Measurements from ENCODE around the gene DCAKD. TPM values are rescaled to one million over a fixed set of nuclear protein-coding genes. Genes with fewer than 3 reads are reported as not detected.

The DCAKD gene
- total RNA-seq, 1 donor from 2014 or later: 25.9 TPM

- intact Hi-C loops (cut with micrococcal nuclease): no loop called here
Measured at GRCh38 chr17:45070001-45070400, 18.6 kb upstream of the DCAKD start.

- intact Hi-C loops (cut with micrococcal nuclease): no loop called here
Measured at GRCh38 chr17:45067637-45068036, 16.2 kb upstream of the DCAKD start.

DNA sequence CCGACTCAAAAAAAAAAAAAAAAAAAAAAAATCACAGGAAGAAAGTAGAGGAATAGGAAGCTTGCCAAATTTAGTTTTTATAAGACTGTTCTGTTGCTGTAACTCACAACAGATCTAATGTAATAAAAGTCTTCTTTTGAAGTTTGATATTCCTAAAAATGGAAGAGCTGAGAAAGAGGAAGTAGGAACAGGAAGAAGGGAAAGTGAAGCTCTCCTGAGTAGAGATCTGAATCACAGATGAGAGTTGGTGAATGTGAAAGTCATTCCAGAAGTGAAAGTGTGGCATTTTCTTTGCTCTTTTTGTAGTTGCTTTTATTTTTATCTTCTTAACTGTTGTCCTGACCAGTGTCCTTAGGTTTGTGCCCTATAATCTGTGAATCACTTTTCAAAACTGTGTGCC, 11.8 kb upstream of the DCAKD start:
- intact Hi-C loops (cut with micrococcal nuclease): loop anchor here (5.0 kb wide), 1 partner anchor 561 kb away; the partner anchor contains the start of gene GPATCH8

- intact Hi-C loops (cut with micrococcal nuclease): loop anchor here (1.0 to 5.0 kb wide), 14 partner anchors 10 to 875 kb away; partner anchors contain the start of genes ACBD4, DBF4B, DCAKD and EFTUD2
Measured at GRCh38 chr17:45061606-45062205, 10.3 kb upstream of the DCAKD start.

DNA sequence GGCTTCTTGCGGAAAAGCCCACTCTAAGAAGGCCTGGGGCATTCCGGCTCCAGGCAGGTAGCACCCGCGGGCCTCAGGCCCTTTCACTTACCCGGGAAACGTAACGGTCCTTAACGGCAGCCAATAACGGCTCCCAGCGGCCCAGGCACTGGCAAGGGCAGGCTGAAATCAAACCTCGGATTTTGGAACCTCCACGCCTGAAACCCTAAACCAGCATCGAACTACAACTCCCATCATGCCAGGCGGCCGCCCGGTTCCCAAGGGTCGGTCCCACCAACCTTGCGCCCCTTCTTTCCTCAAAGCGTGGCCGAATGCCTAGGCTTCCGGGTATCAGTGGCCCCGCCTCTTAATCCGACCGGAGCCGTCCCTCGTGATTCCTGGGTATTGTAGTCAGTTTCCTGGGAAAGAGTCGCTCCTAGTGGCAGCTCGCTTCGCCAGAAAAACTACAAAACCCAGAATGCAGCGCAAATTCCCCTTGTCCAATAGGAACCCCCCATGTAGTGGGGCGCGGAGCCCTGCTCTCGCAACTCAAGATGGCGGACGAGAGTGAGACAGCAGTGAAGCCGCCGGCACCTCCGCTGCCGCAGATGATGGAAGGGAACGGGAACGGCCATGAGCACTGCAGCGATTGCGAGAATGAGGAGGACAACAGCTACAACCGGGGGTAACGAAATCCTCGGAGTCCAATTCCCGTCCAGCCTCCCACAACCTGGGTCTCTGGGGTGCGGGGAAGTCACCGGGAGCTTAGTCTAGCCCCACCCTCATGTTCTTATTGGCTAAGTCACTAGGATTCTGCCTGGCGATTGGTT, 9.6 kb upstream of the DCAKD start, which contains the start of gene NMT1:
NMT1 (plus strand) TSS at position 521 of the 809 bp plus-strand sequence; CDS start at position 534, 13 bp downstream.
- intact Hi-C loops (cut with micrococcal nuclease): loop anchor here (1.0 to 5.0 kb wide), 14 partner anchors 10 to 875 kb away; partner anchors contain the start of genes ACBD4, DBF4B, DCAKD and EFTUD2

DNA sequence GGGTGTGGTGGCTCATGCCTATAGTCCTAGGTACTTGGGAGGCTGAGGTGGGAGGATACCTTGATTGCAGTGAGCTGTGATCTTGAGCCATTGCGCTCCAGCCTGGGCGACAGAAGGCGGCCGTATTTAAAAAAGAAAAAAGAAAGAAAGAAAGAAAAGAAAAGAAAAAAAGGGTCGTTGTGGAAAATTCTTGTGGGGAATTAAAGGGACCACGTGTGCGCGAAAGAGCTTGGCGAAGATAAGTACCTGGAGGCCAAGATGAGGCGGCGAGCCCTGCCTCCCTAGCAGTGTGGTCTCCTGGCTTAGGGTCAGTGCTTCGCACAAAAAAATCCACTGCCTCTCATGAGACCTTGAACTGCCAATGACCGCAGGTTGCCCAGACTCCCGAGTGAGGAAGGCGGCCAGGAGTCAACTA, 9.0 kb upstream of the DCAKD start:
- intact Hi-C loops (cut with micrococcal nuclease): loop anchor here (5.0 kb wide), 1 partner anchor 558 kb away; the partner anchor contains the start of gene GPATCH8

DNA sequence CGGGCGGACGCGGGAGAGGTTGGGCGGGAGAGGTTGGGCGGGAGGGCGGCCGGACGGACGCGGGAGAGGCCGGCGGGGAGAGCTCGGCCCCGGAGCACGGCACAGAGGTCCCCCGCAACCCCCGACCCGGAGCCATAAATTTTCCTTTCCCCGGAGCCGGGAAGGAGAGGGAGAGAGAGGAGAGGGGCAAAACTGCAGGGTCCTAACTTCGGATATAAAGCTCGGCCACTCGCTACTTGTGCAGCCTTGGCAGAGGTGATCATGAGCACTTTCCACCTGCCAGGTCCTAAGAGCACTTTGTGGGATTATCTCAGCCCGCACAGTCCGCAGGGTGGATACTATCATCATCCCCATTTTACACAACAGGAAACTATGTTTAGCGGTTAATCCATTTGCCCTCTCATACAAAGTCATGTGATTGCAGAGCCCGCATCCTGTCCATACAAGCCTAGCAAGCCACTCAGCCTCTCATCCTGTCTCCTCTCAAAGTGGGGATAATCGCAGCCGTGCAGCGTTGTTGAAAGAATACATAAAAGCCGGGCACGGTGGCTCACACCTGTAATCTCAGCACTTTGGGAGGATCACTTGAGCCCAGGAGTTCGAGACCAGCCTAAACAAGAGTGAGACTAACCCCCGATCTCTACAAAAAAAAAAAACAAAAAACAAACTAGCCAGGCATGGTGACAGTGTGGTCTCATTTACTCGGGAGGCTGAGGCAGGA, 780 bp upstream of the DCAKD start:
- intact Hi-C loops (cut with micrococcal nuclease): loop anchor here (1.0 to 5.0 kb wide), 2 partner anchors 96 to 855 kb away; partner anchors contain the start of genes ATXN7L3 and HEXIM1

DNA sequence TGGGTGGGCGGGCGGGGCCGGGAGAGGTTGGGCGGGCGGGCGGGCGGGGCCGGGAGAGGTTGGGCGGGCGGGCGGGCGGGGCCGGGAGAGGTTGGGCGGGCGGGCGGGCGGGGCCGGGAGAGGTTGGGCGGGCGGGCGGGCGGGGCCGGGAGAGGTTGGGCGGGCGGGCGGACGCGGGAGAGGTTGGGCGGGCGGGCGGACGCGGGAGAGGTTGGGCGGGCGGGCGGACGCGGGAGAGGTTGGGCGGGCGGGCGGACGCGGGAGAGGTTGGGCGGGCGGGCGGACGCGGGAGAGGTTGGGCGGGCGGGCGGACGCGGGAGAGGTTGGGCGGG, 254 bp upstream of the DCAKD start:
- intact Hi-C loops (cut with micrococcal nuclease): loop anchor here (1.0 to 5.0 kb wide), 8 partner anchors 10 to 854 kb away; partner anchors contain the start of genes ATXN7L3, C1QL1, EFTUD2 and HEXIM1

DNA sequence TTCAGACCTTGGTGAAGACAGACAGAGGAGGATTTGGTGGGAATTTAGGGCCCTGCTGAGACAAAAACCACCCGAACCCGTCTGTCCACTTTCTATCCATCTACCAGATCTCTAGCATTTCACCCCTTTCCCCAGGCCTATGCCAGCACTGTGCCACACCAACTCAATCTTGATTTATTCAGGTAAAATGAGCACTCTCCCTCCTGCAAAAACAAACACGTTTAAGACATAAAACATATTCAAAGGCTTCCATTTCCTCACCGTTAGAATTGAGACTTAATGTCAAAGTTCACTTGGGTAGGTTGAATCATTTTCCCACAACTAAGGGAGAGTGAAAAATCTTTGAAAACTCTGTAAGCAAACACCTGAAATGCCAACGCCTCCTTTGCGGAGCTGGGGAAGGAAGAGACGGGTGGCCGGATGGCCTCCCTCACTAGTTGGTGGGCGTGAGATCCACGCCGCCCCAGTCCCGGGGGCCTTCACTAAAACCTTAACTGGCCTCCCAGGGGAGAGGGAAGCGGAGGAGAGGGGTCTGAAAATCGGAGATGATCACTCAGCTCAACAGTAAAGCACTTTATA, 862 bp downstream of the DCAKD start:
- intact Hi-C loops (cut with micrococcal nuclease): loop anchor here (1.0 to 5.0 kb wide), 7 partner anchors 11 to 853 kb away; partner anchors contain the start of genes ATXN7L3, C1QL1, EFTUD2 and HEXIM2

DNA sequence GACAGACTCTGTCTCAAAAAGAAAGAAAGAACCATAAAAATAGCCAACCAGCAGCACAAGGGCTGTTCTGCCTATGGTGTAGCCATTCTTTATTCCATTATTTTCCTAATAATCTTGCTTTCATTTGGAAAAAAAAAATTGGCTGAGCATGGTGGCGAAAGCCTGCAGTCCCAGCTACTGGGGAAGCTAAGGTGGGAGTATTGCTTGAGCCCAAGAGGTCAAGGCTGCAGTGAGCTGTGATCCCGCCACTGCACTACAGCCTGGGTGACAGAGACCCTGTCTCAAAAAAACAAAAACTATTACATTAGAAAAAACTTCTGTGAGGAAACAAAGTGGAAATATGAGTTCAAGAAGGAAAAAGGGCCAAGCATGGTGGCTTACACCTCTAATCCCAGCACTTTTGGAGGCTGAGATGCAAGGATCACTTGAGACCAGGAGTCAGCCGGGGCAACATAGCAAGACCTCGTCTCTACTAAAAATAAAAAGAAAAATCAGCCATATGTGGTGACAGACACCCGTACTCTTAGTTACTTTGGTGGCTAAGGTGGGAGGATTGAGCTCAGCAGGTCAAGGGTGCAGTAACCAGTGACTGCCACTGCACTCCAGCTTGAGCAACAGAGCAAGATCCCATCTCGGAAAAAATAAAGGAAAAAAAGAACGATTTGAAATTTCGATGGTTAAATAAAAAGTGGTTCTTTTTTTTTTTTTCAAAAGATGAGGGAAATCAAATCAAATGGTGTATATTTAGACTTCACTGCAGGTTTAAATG, 2.5 kb downstream of the DCAKD start:
- intact Hi-C loops (cut with micrococcal nuclease): no loop called here

GRCh38 chr17:45046537-45047125, 4.8 kb downstream of the DCAKD start:
- intact Hi-C loops (cut with micrococcal nuclease): no loop called here

GRCh38 chr17:45043813-45044540, 7.5 kb downstream of the DCAKD start:
- intact Hi-C loops (cut with micrococcal nuclease): no loop called here

DNA sequence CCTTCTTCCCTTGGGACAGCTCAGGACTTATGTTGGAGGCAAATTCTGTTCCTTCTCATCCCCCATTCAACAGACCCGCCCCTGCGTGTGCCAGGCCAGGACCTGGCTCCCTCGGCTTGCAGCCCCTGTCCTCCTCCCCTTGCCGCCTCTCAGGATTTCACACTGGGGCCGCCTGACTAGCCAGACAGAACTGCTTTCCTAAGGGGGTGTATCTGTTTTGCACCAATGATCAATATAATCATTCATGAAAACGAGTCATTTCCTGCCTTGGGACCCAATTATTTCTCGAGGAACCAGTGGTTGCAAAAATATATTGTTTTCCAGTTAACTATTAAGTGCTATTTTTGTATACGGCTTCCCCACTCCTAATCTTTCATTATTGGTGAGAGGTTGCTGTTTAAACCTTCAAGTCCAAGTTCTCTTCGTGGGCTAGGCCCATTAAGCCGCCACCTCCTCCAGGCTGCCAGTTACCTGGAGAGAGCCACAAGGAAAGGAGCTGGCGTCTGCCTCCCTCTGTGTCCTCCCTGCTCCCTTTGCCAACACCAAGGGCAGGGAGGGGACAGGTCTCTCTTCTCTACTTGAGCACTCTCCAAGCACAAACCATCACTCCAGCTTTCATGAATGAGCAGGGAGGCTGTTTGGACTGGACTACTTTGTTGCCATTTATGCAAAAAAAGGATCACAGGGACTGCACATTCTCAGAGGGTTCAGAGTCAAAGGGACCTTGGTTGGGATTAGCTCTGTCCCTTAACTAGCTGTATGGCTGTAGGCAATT, 8.9 kb downstream of the DCAKD start:
- intact Hi-C loops (cut with micrococcal nuclease): no loop called here

DNA sequence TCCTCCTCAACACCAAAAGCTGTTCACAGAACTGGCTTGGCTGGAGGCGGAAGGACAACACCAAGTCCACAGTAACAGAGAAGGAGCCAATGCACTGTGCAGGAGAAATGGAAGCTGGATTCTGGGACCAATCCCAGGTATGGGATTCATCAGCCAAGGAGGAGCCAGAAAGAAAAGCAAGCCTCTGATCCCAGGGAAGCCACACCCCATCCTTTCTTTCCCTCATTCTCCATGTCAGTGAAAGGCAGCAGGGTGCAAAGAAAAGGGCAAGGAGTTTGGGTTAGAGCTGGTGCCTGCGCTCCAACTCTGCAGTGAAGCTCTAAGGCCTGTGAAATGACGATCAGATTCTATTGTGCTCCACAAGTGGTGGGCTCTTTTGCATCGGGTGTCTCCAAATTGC, 11.0 kb downstream of the DCAKD start:
- intact Hi-C loops (cut with micrococcal nuclease): no loop called here

GRCh38 chr17:45038728-45039634, 12.5 kb downstream of the DCAKD start:
- intact Hi-C loops (cut with micrococcal nuclease): no loop called here

GRCh38 chr17:45036691-45037090, 14.7 kb downstream of the DCAKD start:
- intact Hi-C loops (cut with micrococcal nuclease): no loop called here

DNA sequence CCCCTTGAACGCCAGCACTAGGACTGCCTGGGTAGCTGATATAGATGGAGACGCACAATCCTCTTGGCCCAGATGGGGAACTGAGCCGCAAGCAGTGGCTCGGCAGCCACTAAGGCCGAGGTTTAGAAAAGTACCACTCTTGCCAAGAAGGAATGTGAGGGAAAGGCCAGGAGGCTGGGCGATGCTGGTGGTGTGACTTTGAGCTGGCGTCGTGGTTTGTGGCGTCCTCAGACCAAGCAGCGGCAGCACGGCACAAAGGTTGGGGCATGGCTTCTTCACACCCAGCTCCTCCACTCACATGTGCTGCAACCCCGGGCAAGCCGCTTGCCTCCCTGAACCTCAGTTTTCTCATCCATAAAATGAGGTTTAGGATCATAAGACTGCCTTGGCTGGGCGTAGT, 15.6 kb downstream of the DCAKD start:
- intact Hi-C loops (cut with micrococcal nuclease): no loop called here
